Prostate gland (tissue), 2 donors: ENCODE data around the gene ELOVL1.

Experiments used
- POLR2A ChIP-seq: fragments of 450-650 bp; IDR thresholded peaks from one replicate; pipeline ENCODE4 v1.6.1; 2016; ENCODE audit warnings: antibody characterized with exemption, mild to moderate bottlenecking
- POLR2AphosphoS5 ChIP-seq: sonication (generic); formaldehyde crosslinking; IDR thresholded peaks from one replicate; pipeline ENCODE4 v1.6.1; 2017; ENCODE audit warnings: antibody characterized with exemption
- TF ChIP-seq, protein P1 (sequence below), 4 experiments: fragments of 200-600 bp in 2 of 4; fragments of 450-650 bp in 2 of 4; sonication (generic) in 2 of 4; IDR thresholded peaks; 1 replicate in 3 of 4; 2 replicates in 1 of 4; pipeline ENCODE4 v1.5.1; 2016 to 2019; ENCODE audit warnings: antibody characterized with exemption in 4 of 4, mild to moderate bottlenecking in 2 of 4, moderate library complexity in 2 of 4

DNA sequence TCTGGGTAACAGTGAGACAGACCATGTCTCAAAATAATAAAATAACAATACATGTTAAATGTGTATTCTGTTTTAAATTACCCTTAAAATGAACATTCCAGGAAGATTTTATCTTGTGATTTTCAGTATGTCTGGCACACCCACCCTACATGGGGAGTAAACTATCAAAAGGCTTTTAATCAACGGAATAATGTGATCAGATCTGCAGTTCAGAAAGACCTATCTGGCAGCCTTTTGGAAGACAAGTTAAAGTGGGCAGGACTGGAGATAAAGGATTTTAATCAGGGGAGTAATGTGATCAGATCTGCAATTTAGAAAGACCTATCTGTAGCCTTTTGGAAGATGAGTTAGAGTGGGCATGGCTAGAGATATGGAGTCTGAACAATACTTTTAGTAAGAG is 11.7 kb upstream of the ELOVL1 start:
- TF ChIP-seq, protein P1, sequence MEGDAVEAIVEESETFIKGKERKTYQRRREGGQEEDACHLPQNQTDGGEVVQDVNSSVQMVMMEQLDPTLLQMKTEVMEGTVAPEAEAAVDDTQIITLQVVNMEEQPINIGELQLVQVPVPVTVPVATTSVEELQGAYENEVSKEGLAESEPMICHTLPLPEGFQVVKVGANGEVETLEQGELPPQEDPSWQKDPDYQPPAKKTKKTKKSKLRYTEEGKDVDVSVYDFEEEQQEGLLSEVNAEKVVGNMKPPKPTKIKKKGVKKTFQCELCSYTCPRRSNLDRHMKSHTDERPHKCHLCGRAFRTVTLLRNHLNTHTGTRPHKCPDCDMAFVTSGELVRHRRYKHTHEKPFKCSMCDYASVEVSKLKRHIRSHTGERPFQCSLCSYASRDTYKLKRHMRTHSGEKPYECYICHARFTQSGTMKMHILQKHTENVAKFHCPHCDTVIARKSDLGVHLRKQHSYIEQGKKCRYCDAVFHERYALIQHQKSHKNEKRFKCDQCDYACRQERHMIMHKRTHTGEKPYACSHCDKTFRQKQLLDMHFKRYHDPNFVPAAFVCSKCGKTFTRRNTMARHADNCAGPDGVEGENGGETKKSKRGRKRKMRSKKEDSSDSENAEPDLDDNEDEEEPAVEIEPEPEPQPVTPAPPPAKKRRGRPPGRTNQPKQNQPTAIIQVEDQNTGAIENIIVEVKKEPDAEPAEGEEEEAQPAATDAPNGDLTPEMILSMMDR (IDR thresholded peaks at IDR 0.05): no peak
- TF ChIP-seq POLR2AphosphoS5 (no peak), POLR2A (no peak)
